Measurements from ENCODE around the gene TSGA10. TPM values are rescaled to one million over a fixed set of nuclear protein-coding genes. Genes with fewer than 3 reads are reported as not detected.

TSGA10 gene, protein sequence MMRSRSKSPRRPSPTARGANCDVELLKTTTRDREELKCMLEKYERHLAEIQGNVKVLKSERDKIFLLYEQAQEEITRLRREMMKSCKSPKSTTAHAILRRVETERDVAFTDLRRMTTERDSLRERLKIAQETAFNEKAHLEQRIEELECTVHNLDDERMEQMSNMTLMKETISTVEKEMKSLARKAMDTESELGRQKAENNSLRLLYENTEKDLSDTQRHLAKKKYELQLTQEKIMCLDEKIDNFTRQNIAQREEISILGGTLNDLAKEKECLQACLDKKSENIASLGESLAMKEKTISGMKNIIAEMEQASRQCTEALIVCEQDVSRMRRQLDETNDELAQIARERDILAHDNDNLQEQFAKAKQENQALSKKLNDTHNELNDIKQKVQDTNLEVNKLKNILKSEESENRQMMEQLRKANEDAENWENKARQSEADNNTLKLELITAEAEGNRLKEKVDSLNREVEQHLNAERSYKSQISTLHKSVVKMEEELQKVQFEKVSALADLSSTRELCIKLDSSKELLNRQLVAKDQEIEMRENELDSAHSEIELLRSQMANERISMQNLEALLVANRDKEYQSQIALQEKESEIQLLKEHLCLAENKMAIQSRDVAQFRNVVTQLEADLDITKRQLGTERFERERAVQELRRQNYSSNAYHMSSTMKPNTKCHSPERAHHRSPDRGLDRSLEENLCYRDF
- total RNA-seq (2022; extraction: Qiagen RNA extraction; ENCODE audit: low read depth) = 2.8 to 6.8 TPM (median 5.1 TPM) in 5 replicates

DNA sequence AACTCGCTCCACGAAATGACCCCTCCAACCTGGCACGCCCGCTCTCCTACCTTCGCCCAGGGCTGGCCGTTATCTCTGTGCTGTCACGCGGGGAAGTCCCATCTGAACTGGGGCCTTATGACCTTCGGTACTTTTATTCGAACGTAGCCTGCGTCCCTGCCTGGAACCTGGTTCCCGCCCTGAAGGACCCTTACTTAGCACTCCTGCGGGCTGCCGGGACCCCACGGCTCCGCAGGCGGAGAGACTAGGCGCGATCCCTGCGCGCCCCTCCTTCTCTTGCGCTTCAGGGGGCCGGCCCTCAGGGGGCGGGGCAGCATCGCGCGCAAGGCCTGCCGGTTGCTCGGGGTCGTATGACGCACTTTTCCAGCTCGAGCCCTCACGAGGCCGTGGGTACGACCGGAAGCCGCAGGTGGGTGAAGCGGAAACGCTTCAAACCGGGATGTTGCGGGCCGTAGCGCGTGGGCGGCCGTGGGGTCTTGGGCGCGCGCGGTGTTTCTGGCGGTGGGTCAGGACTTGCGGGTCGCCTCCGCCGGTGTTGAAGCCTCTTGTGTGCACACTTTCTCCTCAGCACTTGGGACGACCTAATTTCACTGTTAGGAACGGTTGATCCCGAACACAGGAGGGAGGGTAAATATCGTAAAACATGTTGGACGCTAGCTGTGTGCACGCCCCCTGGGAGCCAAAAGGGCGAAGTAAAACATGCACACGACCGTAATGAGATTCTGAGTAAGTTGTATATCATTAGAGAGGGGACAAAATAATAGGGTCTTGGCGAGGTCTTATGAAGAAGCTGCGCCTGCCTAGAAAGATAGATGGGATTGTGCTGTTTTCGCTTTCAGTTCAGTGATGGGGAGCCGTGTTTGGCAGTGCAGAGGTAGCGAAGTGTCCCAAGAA is at the start of gene TSGA10, which contains the start of gene LIPT1:
TSS of gene TSGA10 (minus strand) at position 300 of the 894 bp plus-strand sequence. CDS start 45,503 bp downstream, outside the sequence.
TSS of gene LIPT1 (plus strand) at position 325 of the 894 bp plus-strand sequence. CDS start 6,991 bp downstream, outside the sequence.

DNA sequence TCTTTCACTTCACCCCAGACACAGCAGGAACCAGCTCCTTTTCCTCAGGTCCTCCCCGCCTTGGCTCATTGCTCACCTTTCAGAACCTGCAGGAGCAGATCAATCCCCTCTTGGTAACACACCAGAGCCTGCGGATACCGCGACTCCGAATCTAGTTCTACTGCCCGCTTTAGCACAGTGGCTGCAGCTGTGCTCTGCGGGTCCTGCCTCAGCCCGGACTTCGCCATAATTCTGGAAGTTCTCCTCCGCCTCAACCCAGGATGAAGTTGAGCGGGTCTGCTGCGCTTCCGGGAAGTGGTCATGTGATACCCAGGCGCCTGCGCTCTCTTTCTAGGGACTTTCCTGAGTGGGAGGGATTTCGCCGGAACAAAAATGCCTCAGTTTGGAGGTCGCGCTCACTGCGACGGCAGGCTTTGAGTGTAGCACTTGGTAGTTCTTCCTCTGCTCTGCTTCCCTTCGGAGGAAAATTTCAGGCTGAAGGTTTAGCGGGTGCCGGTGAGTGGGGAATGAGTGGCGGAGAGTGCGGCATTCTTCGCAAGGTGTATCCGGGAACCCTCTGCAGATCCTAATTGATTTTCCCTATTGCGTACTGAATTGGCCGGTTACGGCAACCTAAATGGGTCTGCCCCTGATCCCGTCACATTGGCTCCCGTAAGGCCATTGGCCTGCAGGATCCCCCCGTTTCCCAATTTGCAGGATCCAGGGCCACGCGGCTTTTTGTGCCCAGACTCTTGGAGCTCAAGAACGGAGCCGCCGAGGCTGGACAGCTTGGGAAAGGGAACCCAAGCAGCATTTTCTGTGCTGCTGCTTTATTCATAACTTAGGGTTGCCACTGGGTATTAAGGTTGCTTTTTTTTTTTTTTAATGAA is 26.2 kb upstream of the TSGA10 start, which contains the start of the genes MITD1 and MRPL30:
TSS of gene MITD1 (minus strand) at position 304 of the 869 bp plus-strand sequence. CDS start at position 227, 77 bp downstream.
TSS of gene MRPL30 (plus strand) at position 430 of the 869 bp plus-strand sequence. CDS start 5,020 bp downstream, outside the sequence.

DNA sequence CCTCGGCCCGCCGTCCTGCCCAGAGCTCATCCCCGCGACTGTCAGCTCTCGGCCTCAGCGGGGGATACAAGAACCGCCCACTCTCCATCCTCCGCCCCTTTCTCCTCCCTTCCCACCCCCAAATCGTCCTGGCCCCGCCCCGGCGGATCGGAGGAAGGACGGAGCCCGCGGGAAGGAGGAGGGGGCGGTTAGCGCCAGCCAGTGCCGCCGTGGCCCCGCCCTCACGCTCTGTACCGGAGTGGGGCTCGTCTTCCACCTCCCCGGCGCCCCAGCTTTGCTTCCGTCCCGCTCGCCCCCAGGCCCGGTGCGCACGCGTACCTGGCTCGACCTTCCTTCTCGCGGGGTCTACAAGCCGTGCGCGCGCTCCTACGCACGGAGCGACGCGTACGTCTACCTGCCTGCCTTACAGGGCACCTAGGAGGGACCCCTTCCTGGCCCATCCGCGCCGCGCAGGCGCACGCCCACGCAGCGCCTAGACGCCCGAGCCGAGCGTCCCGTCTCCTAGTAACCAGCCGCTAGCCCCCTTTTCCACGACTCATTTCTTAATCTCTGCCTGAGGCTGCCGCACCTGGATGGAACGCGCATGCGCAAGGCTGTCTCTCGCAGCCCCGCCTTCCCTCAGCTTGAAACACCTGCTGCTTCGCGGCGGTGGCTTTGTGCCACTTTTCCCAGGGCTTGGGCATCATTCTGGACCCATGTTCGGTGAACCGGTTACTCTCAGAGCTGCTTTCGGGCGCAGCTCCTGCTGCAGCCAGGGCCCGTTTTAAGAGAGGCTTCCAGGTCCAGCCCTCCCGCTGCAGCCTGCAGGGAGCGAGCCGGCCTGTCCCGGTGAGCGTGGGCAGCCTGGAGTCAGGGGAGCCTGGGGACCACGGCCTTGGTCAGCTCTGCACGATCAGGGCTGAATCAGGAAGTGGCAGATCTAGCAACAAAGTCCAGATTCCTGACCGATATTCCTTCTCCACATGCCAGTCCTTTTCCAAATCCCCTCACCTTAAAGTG is 13.3 kb downstream of the TSGA10 start, which contains the start of gene C2orf15:
TSS of gene C2orf15 (plus strand) at position 598 of the 999 bp plus-strand sequence. CDS start 8,852 bp downstream, outside the sequence.

Other genes with a start within 250 kb of the TSGA10 start
- 0.49 to 0.89 TPM (median 0.54 TPM) in 5 replicates for gene CRACDL, start 218.7 kb downstream of the TSGA10 start, total RNA-seq (2022; extraction: Qiagen RNA extraction; ENCODE audit: low read depth)
- gene C2orf15, start 13.2 kb downstream of the TSGA10 start, total RNA-seq (2022; extraction: Qiagen RNA extraction; ENCODE audit: low read depth) = 0.27 to 0.53 TPM (median 0.40 TPM) in 5 replicates
- 3.6 to 5.5 TPM (median 3.8 TPM) in 5 replicates for gene LIPT1, start within 50 bp of the TSGA10 start, total RNA-seq (2022; extraction: Qiagen RNA extraction; ENCODE audit: low read depth)
- gene MITD1, start 26.1 kb upstream of the TSGA10 start, total RNA-seq (2022; extraction: Qiagen RNA extraction; ENCODE audit: low read depth) = 27.1 to 37.5 TPM (median 28.5 TPM) in 5 replicates
- gene MRPL30, start 26.2 kb upstream of the TSGA10 start, total RNA-seq (2022; extraction: Qiagen RNA extraction; ENCODE audit: low read depth) = 32.4 to 72.8 TPM (median 34.5 TPM) in 5 replicates
- not detected in 5 replicates for gene LYG2, start 100.7 kb upstream of the TSGA10 start, total RNA-seq (2022; extraction: Qiagen RNA extraction; ENCODE audit: low read depth)
- gene LYG1, start 146.3 kb upstream of the TSGA10 start, total RNA-seq (2022; extraction: Qiagen RNA extraction; ENCODE audit: low read depth) = 1.3 to 2.0 TPM (median 1.6 TPM) in 5 replicates
- gene TXNDC9, start 181.4 kb upstream of the TSGA10 start, total RNA-seq (2022; extraction: Qiagen RNA extraction; ENCODE audit: low read depth) = 37.2 to 50.7 TPM (median 39.1 TPM) in 5 replicates
- 56.9 to 83.3 TPM (median 64.4 TPM) in 5 replicates for gene EIF5B, start 182.4 kb upstream of the TSGA10 start, total RNA-seq (2022; extraction: Qiagen RNA extraction; ENCODE audit: low read depth)

Data from A549 treated with CpdA at 1 μM for 4 hours (cell line).